Activated CD4-positive, alpha-beta T cell treated with anti-CD3 and anti-CD28 coated beads, Interleukin-2, amount 50 U/mL, for 48 hours (primary cell): ENCODE results near the gene ARHGAP19.

Experiments used
- DNase-seq, 2 experiments: peaks; one replicate each; pipeline ENCODE4 v3.0.0-alpha.2; 2020

The ARHGAP19 gene, protein sequence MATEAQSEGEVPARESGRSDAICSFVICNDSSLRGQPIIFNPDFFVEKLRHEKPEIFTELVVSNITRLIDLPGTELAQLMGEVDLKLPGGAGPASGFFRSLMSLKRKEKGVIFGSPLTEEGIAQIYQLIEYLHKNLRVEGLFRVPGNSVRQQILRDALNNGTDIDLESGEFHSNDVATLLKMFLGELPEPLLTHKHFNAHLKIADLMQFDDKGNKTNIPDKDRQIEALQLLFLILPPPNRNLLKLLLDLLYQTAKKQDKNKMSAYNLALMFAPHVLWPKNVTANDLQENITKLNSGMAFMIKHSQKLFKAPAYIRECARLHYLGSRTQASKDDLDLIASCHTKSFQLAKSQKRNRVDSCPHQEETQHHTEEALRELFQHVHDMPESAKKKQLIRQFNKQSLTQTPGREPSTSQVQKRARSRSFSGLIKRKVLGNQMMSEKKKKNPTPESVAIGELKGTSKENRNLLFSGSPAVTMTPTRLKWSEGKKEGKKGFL

GRCh38 chr10:97292097-97292861, at the start of gene ARHGAP19:
ARHGAP19 (minus strand) TSS chr10:97292637; CDS start chr10:97292627, 10 bp downstream.
- DNase-seq = peak; percentile 92 to 95

DNA sequence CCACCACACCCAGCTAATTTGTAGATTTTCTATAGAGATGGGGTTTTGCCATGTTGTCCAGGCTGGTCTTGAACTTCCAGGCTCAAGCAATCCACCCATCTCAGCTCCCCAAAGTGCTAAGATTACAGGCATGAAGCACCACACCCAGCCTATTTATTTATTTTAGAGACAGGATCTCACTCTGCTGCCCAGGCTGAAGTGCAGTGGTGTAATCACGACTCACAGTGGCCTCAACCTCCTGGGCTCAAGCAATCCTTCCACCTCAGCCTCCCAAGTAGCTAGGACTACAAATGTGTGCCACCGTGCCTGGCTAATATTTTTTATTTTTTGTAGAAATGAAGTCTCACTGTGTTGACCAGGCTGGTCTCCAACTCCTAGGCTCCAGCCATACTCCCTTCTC, 49.0 kb upstream of the ARHGAP19 start:
- no peak for DNase-seq

DNA sequence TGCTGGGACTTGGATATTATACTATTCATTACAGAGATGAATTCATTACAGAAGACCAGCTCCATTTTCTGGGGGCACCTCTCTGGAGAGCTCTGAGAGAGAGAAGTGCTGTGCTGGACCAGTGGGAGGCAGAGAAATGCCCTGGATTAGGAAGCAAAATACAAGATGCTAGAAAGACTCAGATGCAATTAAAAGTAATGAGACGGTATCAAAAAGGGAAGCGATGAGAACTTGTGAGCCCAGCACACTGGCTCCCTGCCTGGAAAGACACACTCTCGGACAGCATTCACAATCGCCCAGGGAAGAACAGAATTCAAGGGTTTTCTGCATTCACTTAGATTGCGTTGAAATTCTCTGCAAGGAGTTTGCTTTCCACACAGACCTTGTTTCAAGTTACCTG, 45.6 kb upstream of the ARHGAP19 start:
- DNase-seq = no peak

GRCh38 chr10:97336942-97337831, 44.8 kb upstream of the ARHGAP19 start:
- DNase-seq = no peak

DNA sequence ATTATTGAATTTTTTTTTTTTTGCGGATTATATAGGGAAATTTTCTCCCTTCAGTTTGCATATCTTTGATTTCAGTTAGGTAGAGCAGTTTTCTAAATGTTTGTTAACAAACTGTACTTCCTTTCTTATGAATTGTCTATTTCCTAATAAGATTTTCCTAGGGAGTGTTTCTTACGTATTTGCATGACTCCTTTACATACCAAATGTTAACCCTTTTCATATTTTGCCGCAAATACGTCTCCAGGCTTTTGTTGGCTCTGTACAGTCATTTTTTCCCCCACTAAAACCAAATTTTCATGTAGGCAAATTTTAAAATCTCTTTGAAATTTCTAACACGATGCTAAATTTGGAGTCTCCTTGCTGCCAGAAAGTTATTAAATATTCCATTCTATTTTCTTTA, 44.0 kb upstream of the ARHGAP19 start:
- DNase-seq = no peak

DNA sequence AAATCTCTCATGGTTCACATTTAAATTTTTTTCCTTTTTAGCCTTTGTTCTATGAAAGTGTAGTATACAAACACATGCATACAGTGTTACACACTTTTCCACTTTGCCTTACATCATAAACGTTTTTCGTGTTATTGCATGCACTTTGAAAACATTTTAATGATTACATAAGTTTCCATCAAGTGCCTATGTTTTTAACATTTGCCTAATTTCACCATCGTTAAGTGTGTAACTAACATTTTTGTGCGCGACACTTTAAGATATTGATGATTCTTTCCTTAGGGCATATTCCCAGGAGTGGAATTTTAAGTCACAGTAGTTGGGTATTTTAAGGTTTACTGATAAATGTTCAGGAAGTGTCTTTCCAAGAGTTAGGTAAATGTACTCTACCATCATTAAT, 43.6 kb upstream of the ARHGAP19 start:
- no peak for DNase-seq

GRCh38 chr10:97335188-97335619, 42.8 kb upstream of the ARHGAP19 start:
- no peak for DNase-seq

GRCh38 chr10:97334370-97335175, 42.1 kb upstream of the ARHGAP19 start, which contains the start of gene FRAT2:
FRAT2 (minus strand) TSS chr10:97334729; CDS start chr10:97334572, 157 bp downstream.
- DNase-seq = peak; percentile 89

DNA sequence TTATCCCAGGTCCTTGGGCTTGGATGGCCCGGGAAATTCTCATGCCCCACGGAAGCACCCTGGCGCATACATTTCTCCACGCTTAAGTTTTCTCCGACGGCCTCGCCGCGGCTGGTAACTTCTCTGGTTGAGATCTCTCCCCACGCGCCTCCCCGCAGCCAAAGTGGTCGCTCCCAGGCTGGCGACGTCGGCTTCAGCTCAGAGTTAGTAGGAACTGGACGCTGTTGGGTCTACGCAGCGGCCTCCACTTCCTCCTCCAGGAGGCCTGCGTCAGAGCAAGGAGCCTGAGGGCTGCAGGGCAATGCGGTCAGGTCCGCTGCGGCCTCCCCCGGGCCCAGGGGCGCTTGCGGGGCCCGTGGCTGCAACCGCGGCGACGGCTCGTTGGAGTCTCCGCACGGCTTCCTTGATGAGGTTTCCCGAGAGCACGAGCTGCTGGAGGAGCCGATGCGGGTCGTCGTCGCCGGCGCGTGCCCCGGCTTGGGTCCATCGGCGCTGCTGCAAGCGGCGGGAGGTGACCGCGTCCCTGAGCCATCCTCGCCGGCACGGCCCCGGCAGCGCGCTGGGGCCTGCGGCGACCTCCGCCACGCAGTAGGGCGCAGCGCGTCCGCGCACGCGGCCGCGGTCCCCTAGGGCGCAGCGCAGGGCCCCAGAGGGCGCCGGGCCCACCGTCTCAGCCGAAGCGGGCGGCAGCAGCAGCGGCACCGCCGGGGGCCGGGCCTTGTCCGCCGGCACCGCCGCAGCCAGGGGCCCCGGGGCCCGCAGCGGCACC, 41.3 kb upstream of the ARHGAP19 start:
- DNase-seq = peak; percentile 43 to 53

GRCh38 chr10:97333351-97333600, 40.8 kb upstream of the ARHGAP19 start:
- no peak for DNase-seq

GRCh38 chr10:97332591-97333350, 40.3 kb upstream of the ARHGAP19 start:
- peak; percentile 5 to 22 for DNase-seq

DNA sequence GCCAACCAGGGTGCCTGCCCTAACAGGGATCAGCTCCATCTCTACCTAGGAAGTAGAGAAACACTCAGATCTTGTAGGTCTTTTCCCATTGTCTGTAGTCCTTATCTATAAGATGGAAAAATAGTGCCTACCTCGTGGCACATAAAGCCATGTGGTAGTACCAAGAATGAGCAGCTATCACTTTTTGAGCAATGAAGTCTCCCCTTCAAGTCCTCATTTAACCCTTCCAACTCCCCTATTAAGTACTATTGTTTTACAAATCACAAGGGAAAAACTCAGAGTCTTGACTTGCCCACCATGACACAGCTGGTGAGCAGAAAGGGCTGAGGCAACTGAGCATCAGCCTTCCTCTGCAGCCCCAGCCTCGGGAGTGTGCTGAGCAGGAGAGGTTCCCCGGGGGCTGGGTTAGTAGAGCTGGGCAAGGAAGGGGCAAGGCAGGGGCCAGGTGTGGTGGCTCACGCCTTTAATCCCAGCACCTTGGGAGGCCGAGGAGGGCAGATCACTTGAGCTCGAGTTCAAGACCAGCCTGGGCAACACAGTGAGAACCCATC, 38.8 kb upstream of the ARHGAP19 start:
- DNase-seq = no peak

DNA sequence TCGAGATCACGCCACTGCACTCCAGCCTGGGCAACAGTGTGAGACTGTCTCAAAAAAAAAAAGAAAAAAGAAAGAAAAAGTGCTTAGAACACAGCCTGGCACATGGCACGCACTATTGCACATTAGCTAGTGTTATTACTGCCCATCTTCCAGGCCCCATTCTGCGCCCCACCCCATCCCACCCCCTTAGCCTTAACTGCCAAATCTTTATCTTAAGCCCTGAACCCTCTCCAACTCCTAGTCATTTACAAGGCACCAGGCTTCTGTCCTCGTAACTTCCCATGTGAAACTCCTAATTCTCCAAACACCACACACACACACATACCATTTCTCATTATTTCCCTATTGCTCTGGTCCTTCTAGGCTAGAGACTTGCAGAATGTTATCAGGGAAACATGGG, 37.3 kb upstream of the ARHGAP19 start:
- DNase-seq = no peak

DNA sequence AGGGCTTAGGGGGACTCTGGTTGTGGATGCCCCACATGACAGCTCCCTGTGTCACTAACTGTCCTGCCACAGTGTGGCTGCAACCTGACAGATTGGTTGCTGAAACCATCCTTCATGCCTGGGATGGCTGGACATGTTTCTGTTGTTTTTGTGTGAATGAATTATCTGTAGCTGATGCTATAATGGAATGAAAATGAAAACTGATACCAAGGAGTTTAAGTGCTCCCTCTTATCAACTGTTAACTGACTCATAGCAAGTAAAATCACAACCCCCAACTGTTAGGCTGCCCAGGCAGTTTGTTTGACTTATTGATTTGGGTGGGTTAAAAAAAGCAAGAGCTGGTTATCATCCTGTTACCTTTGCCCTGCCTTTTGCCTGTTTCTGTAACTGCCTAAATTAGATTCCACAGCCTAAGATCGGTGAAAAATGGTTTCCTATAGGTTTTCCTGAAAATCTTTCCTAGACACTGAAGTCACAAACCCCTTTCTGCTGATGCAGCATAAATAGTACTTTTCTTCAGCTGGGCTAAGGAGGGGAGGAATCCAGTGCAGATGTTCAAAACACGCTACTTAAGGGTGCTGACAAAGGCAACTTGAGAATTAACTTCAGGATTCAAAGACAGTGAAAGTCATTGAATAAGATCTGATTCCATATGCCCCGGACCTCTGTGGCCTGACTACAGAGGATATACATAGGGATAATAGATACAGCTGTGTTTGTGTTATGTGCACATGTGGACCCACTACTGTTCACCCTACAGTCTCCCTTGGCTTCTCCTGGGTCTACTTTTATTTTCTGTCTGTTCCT, 36.4 kb upstream of the ARHGAP19 start:
- DNase-seq = peak in 1 of 2 experiments; percentile 19

- DNase-seq = no peak
Observed at GRCh38 chr10:97327348-97328294, 35.2 kb upstream of the ARHGAP19 start.

DNA sequence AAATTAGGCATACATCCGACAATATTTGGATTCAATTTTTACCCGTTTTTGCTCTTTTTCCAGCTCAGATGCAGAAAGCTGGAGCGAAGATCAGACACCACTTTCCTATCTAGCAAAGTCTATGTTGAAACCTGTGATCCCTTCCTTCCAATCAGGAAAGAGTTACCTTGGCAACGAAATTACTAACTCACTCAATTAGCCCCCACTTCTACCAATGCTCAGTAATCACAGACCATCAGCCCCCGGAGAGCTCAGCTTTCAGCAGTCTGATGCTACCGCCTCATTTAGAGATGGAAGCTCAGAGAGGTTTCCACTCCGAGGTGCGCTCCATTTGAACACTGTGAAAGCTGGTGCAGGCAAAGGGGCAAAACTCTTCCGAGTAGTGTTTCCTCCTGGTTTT, 33.3 kb upstream of the ARHGAP19 start:
- DNase-seq = no peak

GRCh38 chr10:97323501-97323900, 31.1 kb upstream of the ARHGAP19 start:
- no peak for DNase-seq

DNA sequence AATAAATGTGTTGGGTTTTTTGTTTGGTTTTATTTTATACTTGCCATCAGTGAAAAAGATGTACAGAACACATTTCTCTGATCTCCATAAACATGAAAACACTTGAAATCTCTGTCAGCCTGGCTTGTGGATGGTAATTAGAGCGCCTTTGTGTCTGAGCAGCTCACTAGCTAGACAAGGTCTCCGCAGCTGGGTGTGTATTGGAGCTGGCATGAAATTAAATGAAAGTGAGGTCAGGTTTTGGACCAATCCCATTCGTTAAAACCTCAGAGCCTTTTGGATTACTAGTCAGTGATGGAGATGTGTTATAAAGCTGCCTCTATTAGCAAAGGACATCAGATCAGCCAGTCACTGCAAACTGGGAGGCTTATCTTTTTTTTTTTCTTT, 29.4 kb upstream of the ARHGAP19 start:
- no peak for DNase-seq
